H1 (cell line): ENCODE data around the gene TMEM144.

Experiments
- ASH2L ChIP-seq: fragments of 200-600, 300-600 bp; sonication (generic); IDR thresholded peaks from one replicate; pipeline ENCODE4 v1.7.1; 2017; ENCODE audit warnings: low read length
- BRCA1 ChIP-seq: IDR thresholded peaks from 2 replicates; pipeline ENCODE4 v1.6.1; 2012; ENCODE audit warnings: low read depth, low read length, improper control_type of control experiment
- CHD2 ChIP-seq: IDR thresholded peaks from 2 replicates; pipeline ENCODE4 v1.6.1; 2012; ENCODE audit warnings: low read length, improper control_type of control experiment
- EZH2 ChIP-seq: fragments of 200-600 bp; sonication (generic); IDR thresholded peaks from 2 replicates; pipeline ENCODE4 v1.7.1; 2012; ENCODE audit warnings: low read depth, mild to moderate bottlenecking, moderate library complexity, low read length, inconsistent platforms; ENCODE audit not compliant: severe bottlenecking
- POLR2A ChIP-seq, 2 experiments: IDR thresholded peaks; 1 replicate in 1 of 2; 2 replicates in 1 of 2; pipeline ENCODE4 v1.6.1; 2011; ENCODE audit warnings: low read depth in 2 of 2, low read length in 2 of 2, mild to moderate bottlenecking in 2 of 2; ENCODE audit errors: control extremely low read depth in 1 of 2
- RAD21 ChIP-seq, 2 experiments: IDR thresholded peaks in 1 of 2; conservative IDR thresholded peaks in 1 of 2; 2 replicates each; pipeline ENCODE4 v1.6.1; 2011; ENCODE audit warnings: low read depth in 2 of 2, low read length in 2 of 2, improper control_type of control experiment in 1 of 2, inconsistent platforms in 1 of 2, mild to moderate bottlenecking in 1 of 2, moderate library complexity in 1 of 2
- SIN3A ChIP-seq, 2 experiments: IDR thresholded peaks in 1 of 2; conservative IDR thresholded peaks in 1 of 2; 2 replicates each; pipeline ENCODE4 v1.6.1; 2011 to 2012; ENCODE audit warnings: low read length in 2 of 2, improper control_type of control experiment in 1 of 2, low read depth in 1 of 2, mild to moderate bottlenecking in 1 of 2
- SIRT6 ChIP-seq: IDR thresholded peaks from one replicate; pipeline ENCODE4 v1.7.1; 2012; ENCODE audit warnings: low read length, inconsistent platforms
- SRF ChIP-seq: IDR thresholded peaks from 2 replicates; pipeline ENCODE4 v1.6.1; 2011; ENCODE audit warnings: mild to moderate bottlenecking, low read depth, low read length, moderate library complexity
- SUZ12 ChIP-seq: fragments of 200-600 bp; sonication (generic); IDR thresholded peaks from 2 replicates; pipeline ENCODE4 v1.6.1; 2012; ENCODE audit warnings: mild to moderate bottlenecking, inconsistent platforms, low read length, moderate library complexity, mixed read lengths
- TAF1 ChIP-seq: IDR thresholded peaks from 2 replicates; pipeline ENCODE4 v1.6.1; 2011; ENCODE audit warnings: mild to moderate bottlenecking, low read depth, low read length
- TF ChIP-seq, protein P1 (sequence below): IDR thresholded peaks from 2 replicates; pipeline ENCODE4 v1.6.1; 2012; ENCODE audit warnings: inconsistent platforms
- TF ChIP-seq, protein P2 (sequence below), 3 experiments: IDR thresholded peaks; 1 replicate in 2 of 3; 2 replicates in 1 of 3; pipeline versions ENCODE4 v1.5.1 to v1.6.1; 2011; ENCODE audit warnings: low read length in 3 of 3, mild to moderate bottlenecking in 3 of 3, inconsistent platforms in 2 of 3, low read depth in 1 of 3, moderate library complexity in 1 of 3; ENCODE audit not compliant: insufficient read depth in 1 of 3; ENCODE audit errors: control extremely low read depth in 1 of 3
- TF ChIP-seq, protein P3 (sequence below): IDR thresholded peaks from 2 replicates; pipeline ENCODE4 v1.6.1; 2011; ENCODE audit warnings: low read depth, mild to moderate bottlenecking, low read length; ENCODE audit not compliant: insufficient read depth

DNA sequence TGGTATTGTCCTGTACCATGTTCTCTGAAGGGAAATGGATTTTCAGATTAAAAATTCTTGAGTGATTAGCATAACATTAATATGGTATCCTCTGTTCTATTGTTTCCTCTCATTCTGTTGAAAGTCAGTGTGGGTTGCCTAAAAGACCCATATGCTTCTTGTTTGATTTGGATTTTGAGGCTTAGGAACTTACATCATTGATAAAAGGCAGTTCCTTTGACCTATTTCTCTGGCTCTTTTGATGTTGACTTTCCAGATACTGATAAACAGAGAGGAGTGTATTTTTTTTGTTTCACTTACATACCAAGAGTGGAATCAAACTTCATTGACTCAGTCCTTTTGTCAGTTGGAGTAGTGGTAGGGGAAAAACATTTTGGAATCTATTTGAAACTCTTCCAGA lies 32.8 kb downstream of the TMEM144 start:
- TF ChIP-seq, protein P1, sequence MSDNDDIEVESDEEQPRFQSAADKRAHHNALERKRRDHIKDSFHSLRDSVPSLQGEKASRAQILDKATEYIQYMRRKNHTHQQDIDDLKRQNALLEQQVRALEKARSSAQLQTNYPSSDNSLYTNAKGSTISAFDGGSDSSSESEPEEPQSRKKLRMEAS, result no peak
- TF ChIP-seq EZH2, result no peak
- TF ChIP-seq SRF, result no peak
- TF ChIP-seq, protein P2, sequence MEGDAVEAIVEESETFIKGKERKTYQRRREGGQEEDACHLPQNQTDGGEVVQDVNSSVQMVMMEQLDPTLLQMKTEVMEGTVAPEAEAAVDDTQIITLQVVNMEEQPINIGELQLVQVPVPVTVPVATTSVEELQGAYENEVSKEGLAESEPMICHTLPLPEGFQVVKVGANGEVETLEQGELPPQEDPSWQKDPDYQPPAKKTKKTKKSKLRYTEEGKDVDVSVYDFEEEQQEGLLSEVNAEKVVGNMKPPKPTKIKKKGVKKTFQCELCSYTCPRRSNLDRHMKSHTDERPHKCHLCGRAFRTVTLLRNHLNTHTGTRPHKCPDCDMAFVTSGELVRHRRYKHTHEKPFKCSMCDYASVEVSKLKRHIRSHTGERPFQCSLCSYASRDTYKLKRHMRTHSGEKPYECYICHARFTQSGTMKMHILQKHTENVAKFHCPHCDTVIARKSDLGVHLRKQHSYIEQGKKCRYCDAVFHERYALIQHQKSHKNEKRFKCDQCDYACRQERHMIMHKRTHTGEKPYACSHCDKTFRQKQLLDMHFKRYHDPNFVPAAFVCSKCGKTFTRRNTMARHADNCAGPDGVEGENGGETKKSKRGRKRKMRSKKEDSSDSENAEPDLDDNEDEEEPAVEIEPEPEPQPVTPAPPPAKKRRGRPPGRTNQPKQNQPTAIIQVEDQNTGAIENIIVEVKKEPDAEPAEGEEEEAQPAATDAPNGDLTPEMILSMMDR (IDR thresholded peaks at IDR 0.05; ENCODE audit: control extremely low read depth in 1 of 3, insufficient read depth in 1 of 3, low read depth in 1 of 3, low read length in 3 of 3), result no peak
- no peak for TF ChIP-seq SUZ12
- TF ChIP-seq SIN3A (conservative IDR thresholded peaks at IDR 0.05 in 1 of 2, IDR thresholded peaks at IDR 0.05 in 1 of 2; ENCODE audit: low read depth in 1 of 2, low read length in 2 of 2), result no peak
- no peak for TF ChIP-seq POLR2A (IDR thresholded peaks at IDR 0.05; ENCODE audit: control extremely low read depth in 1 of 2, low read depth in 2 of 2, low read length in 2 of 2)
- TF ChIP-seq SIRT6, result no peak
- TF ChIP-seq CHD2, result no peak
- no peak for TF ChIP-seq ASH2L
- TF ChIP-seq RAD21 (IDR thresholded peaks at IDR 0.05 in 1 of 2, conservative IDR thresholded peaks at IDR 0.05 in 1 of 2; ENCODE audit: low read depth in 2 of 2, low read length in 2 of 2), result no peak
- TF ChIP-seq TAF1, result no peak
- no peak for TF ChIP-seq BRCA1
- TF ChIP-seq, protein P3, sequence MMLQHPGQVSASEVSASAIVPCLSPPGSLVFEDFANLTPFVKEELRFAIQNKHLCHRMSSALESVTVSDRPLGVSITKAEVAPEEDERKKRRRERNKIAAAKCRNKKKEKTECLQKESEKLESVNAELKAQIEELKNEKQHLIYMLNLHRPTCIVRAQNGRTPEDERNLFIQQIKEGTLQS, result no peak
